Trophoblast cell (in vitro differentiated cells and primary cell): ENCODE data around the gene DMRTC2.

ENCODE experiments used
- DNase-seq, 2 donors: peaks; one replicate each; pipeline ENCODE4 v3.0.0-alpha.2; 2016
- H2AFZ ChIP-seq: 2 replicates; pipeline ENCODE4 v1.6.1; 2013; ENCODE audit warnings: low read length, moderate library complexity, mild to moderate bottlenecking; ENCODE audit not compliant: insufficient read depth, poor library complexity
- H2AK5ac ChIP-seq: 2 replicates; pipeline ENCODE4 v1.6.1; 2013; ENCODE audit warnings: mild to moderate bottlenecking, low read length
- H2BK120ac ChIP-seq: 2 replicates; pipeline ENCODE4 v1.6.1; 2013; ENCODE audit warnings: low read length, mild to moderate bottlenecking, moderate library complexity; ENCODE audit not compliant: insufficient read depth, poor library complexity
- H2BK12ac ChIP-seq: 2 replicates; pipeline ENCODE4 v1.6.1; 2013; ENCODE audit warnings: mild to moderate bottlenecking, low read length, moderate library complexity
- H2BK5ac ChIP-seq: 2 replicates; pipeline ENCODE4 v1.6.1; 2013; ENCODE audit warnings: low read length, low read depth, moderate library complexity, mild to moderate bottlenecking; ENCODE audit not compliant: poor library complexity
- H3K14ac ChIP-seq: 2 replicates; pipeline ENCODE4 v1.6.1; 2013; ENCODE audit warnings: mild to moderate bottlenecking, low read length
- H3K18ac ChIP-seq: 2 replicates; pipeline ENCODE4 v1.6.1; 2013; ENCODE audit warnings: mild to moderate bottlenecking, low read length
- H3K23ac ChIP-seq: 2 replicates; pipeline ENCODE4 v1.6.1; 2013; ENCODE audit warnings: low read length
- H3K27ac ChIP-seq: 2 replicates; pipeline ENCODE4 v1.5.1; 2013; ENCODE audit warnings: low read depth, mild to moderate bottlenecking, inconsistent platforms, low read length, moderate library complexity
- H3K27me3 ChIP-seq: 2 replicates; pipeline ENCODE4 v1.6.1; 2013; ENCODE audit warnings: inconsistent platforms, mild to moderate bottlenecking, low read length, moderate library complexity; ENCODE audit not compliant: insufficient read depth
- H3K36me3 ChIP-seq, 2 experiments: 1 replicate in 1 of 2; 2 replicates in 1 of 2; pipeline ENCODE4 v1.6.1; 2013; ENCODE audit warnings: low read length in 2 of 2, mild to moderate bottlenecking in 2 of 2, moderate library complexity in 1 of 2; ENCODE audit not compliant: insufficient read depth in 2 of 2, control insufficient read depth in 1 of 2
- H3K4ac ChIP-seq: 2 replicates; pipeline ENCODE4 v1.6.1; 2013; ENCODE audit warnings: low read depth, mild to moderate bottlenecking, low read length, moderate library complexity
- H3K4me1 ChIP-seq, 2 experiments: 1 replicate in 1 of 2; 2 replicates in 1 of 2; pipeline ENCODE4 v1.6.1; 2013; ENCODE audit warnings: low read length in 2 of 2, mild to moderate bottlenecking in 2 of 2, moderate library complexity in 1 of 2; ENCODE audit not compliant: insufficient read depth in 2 of 2, control insufficient read depth in 1 of 2
- H3K4me2 ChIP-seq: 2 replicates; pipeline ENCODE4 v1.6.1; 2013; ENCODE audit warnings: inconsistent platforms, mild to moderate bottlenecking, low read length, moderate library complexity
- H3K4me3 ChIP-seq: 2 replicates; pipeline ENCODE4 v1.5.1; 2013; ENCODE audit warnings: mild to moderate bottlenecking, low read depth, low read length, inconsistent platforms
- H3K79me1 ChIP-seq: one replicate; pipeline ENCODE4 v1.6.1; 2013; ENCODE audit warnings: low read length
- H3K79me2 ChIP-seq: 2 replicates; pipeline ENCODE4 v1.6.1; 2013; ENCODE audit warnings: low read length, mild to moderate bottlenecking; ENCODE audit not compliant: control insufficient read depth, insufficient read depth, poor library complexity
- H3K9ac ChIP-seq: 2 replicates; pipeline ENCODE4 v1.6.1; 2013; ENCODE audit warnings: mild to moderate bottlenecking, low read length
- H3K9me3 ChIP-seq: 2 replicates; pipeline ENCODE4 v1.6.1; 2013; ENCODE audit warnings: low read depth, mild to moderate bottlenecking, control low read depth, inconsistent platforms, low read length; ENCODE audit not compliant: insufficient read depth
- H4K12ac ChIP-seq: 2 replicates; pipeline ENCODE4 v1.6.1; 2013; ENCODE audit warnings: low read depth, mild to moderate bottlenecking, low read length, moderate library complexity
- H4K8ac ChIP-seq: 2 replicates; pipeline ENCODE4 v1.6.1; 2013; ENCODE audit warnings: low read depth, mild to moderate bottlenecking, low read length, moderate library complexity
- H4K91ac ChIP-seq: one replicate; pipeline ENCODE4 v1.6.1; 2013; ENCODE audit warnings: low read depth, mild to moderate bottlenecking, low read length, moderate library complexity
- WGBS: extraction: QIAGEN DNeasy Blood & Tissue Kit; methylation state at CpG from one replicate; pipeline ENCODE4 v1.1.7; 2013; ENCODE audit warnings: missing lambda C conversion rate; ENCODE audit not compliant: insufficient read length, insufficient coverage; ENCODE audit errors: extremely low coverage; 5-methylcytosine and 5-hydroxymethylcytosine counted together

The DMRTC2 gene

GRCh38 chr19:41889896-41890295 is 45.1 kb downstream of the DMRTC2 start:
- no peak overlapping the region for H3K9ac ChIP-seq
- H4K8ac ChIP-seq: no peak overlapping the region
- no peak overlapping the region for H3K4ac ChIP-seq
- no peak overlapping the region for H3K14ac ChIP-seq
- H3K9me3 ChIP-seq: no peaks in the 10 kb centered on the region
- no peak overlapping the region for H2AK5ac ChIP-seq
- H3K4me2 ChIP-seq: no peak overlapping the region
- H4K91ac ChIP-seq: no peak overlapping the region
- H2AFZ ChIP-seq: no peak overlapping the region
- peaks cover 3% of the 10 kb centered on the region for H3K79me1 ChIP-seq
- DNase-seq: no peak
- H3K4me3 ChIP-seq: no peak overlapping the region
- H3K79me2 ChIP-seq: no peaks in the 10 kb centered on the region
- no peak overlapping the region for H3K23ac ChIP-seq
- no peak overlapping the region for H3K27ac ChIP-seq
- H2BK12ac ChIP-seq: no peak overlapping the region
- WGBS: no CpG with 5 or more reads among the region's 8 CpGs
- no peak overlapping the region for H2BK120ac ChIP-seq
- H2BK5ac ChIP-seq: no peak overlapping the region
- no peaks in the 10 kb centered on the region for H3K27me3 ChIP-seq
- H4K12ac ChIP-seq: no peak overlapping the region
- H3K18ac ChIP-seq: no peak overlapping the region
- H3K4me1 ChIP-seq: peaks cover 11 to 13% of the 10 kb centered on the region in 2 experiments
- peaks cover 39 to 40% of the 10 kb centered on the region in 2 experiments for H3K36me3 ChIP-seq

- H3K27ac ChIP-seq: no peak overlapping the region
- no peak overlapping the region for H3K23ac ChIP-seq
- H3K27me3 ChIP-seq: no peaks in the 10 kb centered on the region
- H3K4me2 ChIP-seq: no peak overlapping the region
- no peak overlapping the region for H2BK120ac ChIP-seq
- H2BK5ac ChIP-seq: no peak overlapping the region
- no peak for DNase-seq
- no peaks in the 10 kb centered on the region for H3K79me2 ChIP-seq
- H2AK5ac ChIP-seq: no peak overlapping the region
- no peak overlapping the region for H3K14ac ChIP-seq
- no peak overlapping the region for H2AFZ ChIP-seq
- H4K8ac ChIP-seq: no peak overlapping the region
- H3K18ac ChIP-seq: no peak overlapping the region
- no peak overlapping the region for H3K4ac ChIP-seq
- H4K91ac ChIP-seq: no peak overlapping the region
- H3K36me3 ChIP-seq: peaks cover 50% of the 10 kb centered on the region in 2 experiments
- no peak overlapping the region for H3K9ac ChIP-seq
- WGBS: no CpG with 5 or more reads among the region's 4 CpGs
- no peaks in the 10 kb centered on the region for H3K9me3 ChIP-seq
- H3K4me3 ChIP-seq: no peak overlapping the region
- H3K4me1 ChIP-seq: peaks cover 9 to 12% of the 10 kb centered on the region in 2 experiments
- no peak overlapping the region for H4K12ac ChIP-seq
- peaks cover 3% of the 10 kb centered on the region for H3K79me1 ChIP-seq
- H2BK12ac ChIP-seq: no peak overlapping the region
Observed at GRCh38 chr19:41890936-41891335, 46.1 kb downstream of the DMRTC2 start.

DNA sequence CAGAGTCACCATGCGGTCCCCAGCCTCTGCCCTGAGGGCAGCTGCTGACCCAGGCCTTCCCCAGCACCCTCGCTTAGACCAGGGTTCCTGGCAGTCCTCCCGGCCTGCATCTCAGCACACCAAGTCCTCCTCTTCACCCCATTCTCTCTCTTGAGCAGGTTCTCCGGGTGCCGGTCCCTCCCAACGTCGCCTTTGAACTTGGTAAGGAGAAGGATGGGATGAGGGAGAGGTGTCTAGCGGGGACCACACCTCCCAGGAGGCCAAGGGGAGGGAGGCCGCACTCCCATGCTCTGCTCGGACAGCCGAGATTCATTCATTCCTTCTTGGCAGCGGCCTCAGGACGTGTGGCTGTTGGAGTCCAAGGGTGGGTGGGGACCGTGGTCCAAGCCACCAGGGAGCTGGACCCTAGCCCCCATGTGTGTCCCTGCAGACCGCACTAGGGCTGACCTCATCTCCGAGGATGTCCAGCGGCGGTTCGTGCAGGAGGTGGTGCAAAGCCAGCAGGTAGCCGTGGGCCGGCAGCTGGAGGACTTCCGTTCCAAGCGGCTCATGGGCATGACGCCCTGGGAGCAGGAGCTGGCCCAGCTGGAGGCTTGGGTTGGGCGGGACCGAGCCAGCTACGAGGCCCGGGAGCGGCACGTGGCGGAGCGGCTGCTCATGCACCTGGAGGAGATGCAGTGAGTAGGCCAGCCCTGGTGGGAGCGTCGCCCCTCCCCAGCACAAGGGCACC is 47.5 kb downstream of the DMRTC2 start:
- Histone ChIP-seq H2AFZ (no peak overlapping the region), H3K18ac (no peak overlapping the region), H3K23ac (no peak overlapping the region), H2BK12ac (no peak overlapping the region), H3K9ac (no peak overlapping the region), H3K14ac (no peak overlapping the region), H3K4me2 (no peak overlapping the region), H2BK120ac (no peak overlapping the region), H3K4me1 (peaks cover 4 to 7% of the 10 kb centered on the region in 2 experiments), H3K4ac (no peak overlapping the region), H2BK5ac (no peak overlapping the region), H3K79me2 (no peaks in the 10 kb centered on the region), H3K27me3 (no peaks in the 10 kb centered on the region), H4K12ac (no peak overlapping the region), H2AK5ac (no peak overlapping the region), H3K27ac (no peak overlapping the region), H4K91ac (no peak overlapping the region), H4K8ac (no peak overlapping the region), H3K9me3 (no peaks in the 10 kb centered on the region), H3K36me3 (peaks cover 58% of the 10 kb centered on the region in 2 experiments), H3K79me1 (peaks cover 3% of the 10 kb centered on the region), H3K4me3 (no peak overlapping the region)
- no peak for DNase-seq
- no CpG with 5 or more reads among the region's 34 CpGs for WGBS

DNA sequence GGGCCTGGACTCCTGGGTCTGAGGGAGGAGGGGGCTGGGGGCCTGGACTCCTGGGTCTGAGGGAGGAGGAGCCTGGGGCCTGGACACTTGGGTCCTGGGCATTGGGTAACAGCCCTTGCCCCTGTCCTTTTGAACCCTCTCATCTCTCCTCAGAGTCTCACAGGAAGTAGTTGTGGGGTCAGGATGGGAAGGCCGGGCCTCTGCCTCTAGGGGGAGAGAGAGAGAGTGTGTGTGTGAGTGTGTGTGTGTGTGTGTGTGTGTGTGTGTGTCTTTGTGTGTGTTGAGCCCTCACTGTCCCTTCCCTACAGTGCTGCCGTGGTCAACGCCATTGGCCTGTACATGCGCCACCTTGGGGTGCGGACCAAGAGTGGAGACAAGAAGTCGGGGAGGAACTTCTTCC is 49.1 kb downstream of the DMRTC2 start:
- H4K12ac ChIP-seq: no peak overlapping the region
- H3K27me3 ChIP-seq: no peaks in the 10 kb centered on the region
- H2BK5ac ChIP-seq: no peak overlapping the region
- H3K4me2 ChIP-seq: no peak overlapping the region
- no peak for DNase-seq
- no peak overlapping the region for H2BK12ac ChIP-seq
- no peak overlapping the region for H3K14ac ChIP-seq
- H2AK5ac ChIP-seq: no peak overlapping the region
- H3K79me1 ChIP-seq: no peaks in the 10 kb centered on the region
- H3K9ac ChIP-seq: no peak overlapping the region
- no CpG with 5 or more reads among the region's 6 CpGs for WGBS
- no peak overlapping the region for H4K8ac ChIP-seq
- H3K79me2 ChIP-seq: no peaks in the 10 kb centered on the region
- H3K4me1 ChIP-seq: no peaks in the 10 kb centered on the region
- H2BK120ac ChIP-seq: no peak overlapping the region
- no peaks in the 10 kb centered on the region for H3K9me3 ChIP-seq
- H3K23ac ChIP-seq: no peak overlapping the region
- H3K18ac ChIP-seq: no peak overlapping the region
- H2AFZ ChIP-seq: no peak overlapping the region
- no peak overlapping the region for H3K4me3 ChIP-seq
- no peak overlapping the region for H3K27ac ChIP-seq
- H3K4ac ChIP-seq: no peak overlapping the region
- H4K91ac ChIP-seq: no peak overlapping the region
- peaks cover 64 to 66% of the 10 kb centered on the region in 2 experiments for H3K36me3 ChIP-seq
